Measurements from ENCODE around the gene PNLIPRP1.

PNLIPRP1 gene

GRCh38 chr10:116632596-116633215 is 41.9 kb downstream of the PNLIPRP1 start:
- DNase-seq: no peak

GRCh38 chr10:116633216-116633600 is 42.4 kb downstream of the PNLIPRP1 start:
- no peak for DNase-seq

GRCh38 chr10:116634126-116634975 is 43.6 kb downstream of the PNLIPRP1 start:
- no peak for DNase-seq

GRCh38 chr10:116636385-116636784 is 45.6 kb downstream of the PNLIPRP1 start:
- no peak for DNase-seq

GRCh38 chr10:116636976-116637375 is 46.2 kb downstream of the PNLIPRP1 start:
- DNase-seq: no peak

GRCh38 chr10:116637830-116638229 is 47.1 kb downstream of the PNLIPRP1 start:
- no peak for DNase-seq

GRCh38 chr10:116646502-116646901 is 55.7 kb downstream of the PNLIPRP1 start:
- DNase-seq: no peak

GRCh38 chr10:116648903-116649302 is 58.1 kb downstream of the PNLIPRP1 start:
- DNase-seq: no peak

- DNase-seq: no peak
Measured at GRCh38 chr10:116653885-116654284, 63.1 kb downstream of the PNLIPRP1 start.

GRCh38 chr10:116654816-116655215 is 64.1 kb downstream of the PNLIPRP1 start:
- no peak for DNase-seq

- no peak for DNase-seq
Measured at GRCh38 chr10:116655568-116655967, 64.8 kb downstream of the PNLIPRP1 start.

GRCh38 chr10:116656044-116656443 is 65.3 kb downstream of the PNLIPRP1 start:
- DNase-seq: no peak

- DNase-seq: no peak
Measured at GRCh38 chr10:116657863-116658551, 67.2 kb downstream of the PNLIPRP1 start.
